A673 (cell line): ENCODE measurements around the gene FILIP1. TPM values are rescaled to one million over a fixed set of nuclear protein-coding genes. Genes with fewer than 3 reads are reported as not detected.

Source experiments
- BruUV-seq: library from RNA; stranded (reverse); fragments of 400-500 nt; replicated peaks from 2 replicates; lab custom pipeline; 2021; lab: Mats Ljungman, UMichigan
- CTCF ChIA-PET: fragments of 300-600 bp; sonication (Branson Sonifier 250); formaldehyde crosslinking; loops from one replicate; lab custom pipeline; 2022; ENCODE audit warnings: antibody characterized with exemption; lab: Charles Lee
- POLR2A ChIA-PET: fragments of 300-600 bp; sonication (Branson Sonifier 250); formaldehyde crosslinking; loops from one replicate; lab custom pipeline; 2022; ENCODE audit warnings: antibody characterized with exemption; ENCODE audit not compliant: low non-redundant PET; lab: Charles Lee
- DNase-seq: peaks from one replicate; pipeline ENCODE4 v3.0.0-alpha.2; 2015; ENCODE audit warnings: low spot score
- H3K27ac ChIP-seq: fragments of 200-600 bp; sonication (generic); 2 replicates; pipeline ENCODE4 v1.5.1; 2016; ENCODE audit warnings: mixed run types, low read depth, mild to moderate bottlenecking, mixed read lengths, antibody characterized with exemption, low read length; ENCODE audit not compliant: poor library complexity, severe bottlenecking
- H3K27me3 ChIP-seq: fragments of 200-600 bp; sonication (generic); replicated peaks from 2 replicates; pipeline ENCODE4 v1.6.1; 2017; ENCODE audit warnings: mixed run types, low read depth, mild to moderate bottlenecking, mixed read lengths, antibody characterized with exemption, low read length; ENCODE audit not compliant: insufficient read depth, poor library complexity
- H3K36me3 ChIP-seq: fragments of 200-600 bp; sonication (generic); 2 replicates; pipeline ENCODE4 v1.6.1; 2016; ENCODE audit warnings: mixed run types, mild to moderate bottlenecking, mixed read lengths, antibody characterized with exemption, low read length; ENCODE audit not compliant: insufficient read depth, poor library complexity, severe bottlenecking
- H3K4me1 ChIP-seq: fragments of 200-600 bp; sonication (generic); 2 replicates; pipeline ENCODE4 v1.6.1; 2017; ENCODE audit warnings: mixed run types, mild to moderate bottlenecking, mixed read lengths, antibody characterized with exemption, low read length; ENCODE audit not compliant: insufficient read depth, poor library complexity, severe bottlenecking
- H3K4me3 ChIP-seq: fragments of 200-600 bp; sonication (generic); 2 replicates; pipeline ENCODE4 v1.5.1; 2016; ENCODE audit warnings: low read depth, mixed run types, mild to moderate bottlenecking, mixed read lengths, low read length; ENCODE audit not compliant: poor library complexity, severe bottlenecking
- H3K9me3 ChIP-seq: fragments of 200-600 bp; sonication (generic); 2 replicates; pipeline ENCODE4 v1.6.1; 2016; ENCODE audit warnings: mixed run types, low read depth, mild to moderate bottlenecking, mixed read lengths, antibody characterized with exemption, low read length; ENCODE audit not compliant: poor library complexity, severe bottlenecking
- EZH2 ChIP-seq: fragments of 200-600 bp; sonication (generic); IDR thresholded peaks from 2 replicates; pipeline ENCODE4 v1.6.1; 2017; ENCODE audit warnings: borderline replicate concordance, low read depth, mild to moderate bottlenecking, mixed read lengths, antibody characterized with exemption, low read length; ENCODE audit not compliant: poor library complexity, severe bottlenecking
- intact Hi-C: fragments of 100-400 bp; cut with micrococcal nuclease; formaldehyde crosslinking; loops from one replicate; pipeline ENCODE4 v1.10.0; 2022; ENCODE audit not compliant: unreplicated experiment
- total RNA-seq: library from RNA; stranded (reverse); gene quantifications from 2 replicates; pipeline ENCODE4 v1.2.3, GENCODE V29; 2021
- TF ChIP-seq, protein P1 (sequence below): fragments of 300-800, 200-600 bp; sonication (generic); conservative IDR thresholded peaks from 2 replicates; pipeline ENCODE4 v1.5.1; 2017; ENCODE audit warnings: low read depth, mild to moderate bottlenecking, antibody characterized with exemption, low read length, moderate library complexity, mixed read lengths

The FILIP1 gene
- total RNA-seq, 1 experiment from 2014 or later: 0.32 TPM

DNA sequence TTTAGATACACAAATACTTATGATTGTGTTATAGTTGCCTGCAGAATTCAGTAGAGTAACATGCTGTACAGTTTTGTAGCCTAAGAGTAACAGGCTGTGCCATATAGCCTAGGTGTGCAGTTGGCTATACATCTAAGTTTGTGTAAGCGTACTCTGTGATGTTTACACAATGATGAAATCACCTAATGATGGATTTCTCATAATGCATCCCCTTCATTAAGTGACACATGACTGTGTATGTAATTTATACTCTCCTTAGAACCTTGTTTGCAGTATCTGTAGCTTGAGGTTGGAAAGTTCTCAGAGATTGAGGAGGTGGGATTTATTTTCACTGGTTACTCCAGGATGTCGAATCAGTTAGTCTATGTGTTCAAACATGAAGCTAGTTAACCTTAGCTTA lies 142.0 kb downstream of the FILIP1 start:
- ChIA-PET CTCF (no interaction called here), POLR2A (no interaction called here)
- H3K27ac ChIP-seq: no peak overlapping the region
- no TSS peak for BruUV-seq
- no peaks in the 10 kb centered on the region for H3K27me3 ChIP-seq
- H3K9me3 ChIP-seq: no peaks in the 10 kb centered on the region
- no peak for DNase-seq
- no peaks in the 10 kb centered on the region for H3K36me3 ChIP-seq
- no peak overlapping the region for H3K4me3 ChIP-seq
- H3K4me1 ChIP-seq: peaks cover 12% of the 10 kb centered on the region
- intact Hi-C loops: no loop called here
- TF ChIP-seq, protein P1, sequence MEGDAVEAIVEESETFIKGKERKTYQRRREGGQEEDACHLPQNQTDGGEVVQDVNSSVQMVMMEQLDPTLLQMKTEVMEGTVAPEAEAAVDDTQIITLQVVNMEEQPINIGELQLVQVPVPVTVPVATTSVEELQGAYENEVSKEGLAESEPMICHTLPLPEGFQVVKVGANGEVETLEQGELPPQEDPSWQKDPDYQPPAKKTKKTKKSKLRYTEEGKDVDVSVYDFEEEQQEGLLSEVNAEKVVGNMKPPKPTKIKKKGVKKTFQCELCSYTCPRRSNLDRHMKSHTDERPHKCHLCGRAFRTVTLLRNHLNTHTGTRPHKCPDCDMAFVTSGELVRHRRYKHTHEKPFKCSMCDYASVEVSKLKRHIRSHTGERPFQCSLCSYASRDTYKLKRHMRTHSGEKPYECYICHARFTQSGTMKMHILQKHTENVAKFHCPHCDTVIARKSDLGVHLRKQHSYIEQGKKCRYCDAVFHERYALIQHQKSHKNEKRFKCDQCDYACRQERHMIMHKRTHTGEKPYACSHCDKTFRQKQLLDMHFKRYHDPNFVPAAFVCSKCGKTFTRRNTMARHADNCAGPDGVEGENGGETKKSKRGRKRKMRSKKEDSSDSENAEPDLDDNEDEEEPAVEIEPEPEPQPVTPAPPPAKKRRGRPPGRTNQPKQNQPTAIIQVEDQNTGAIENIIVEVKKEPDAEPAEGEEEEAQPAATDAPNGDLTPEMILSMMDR: no peak
- no peak for TF ChIP-seq EZH2

DNA sequence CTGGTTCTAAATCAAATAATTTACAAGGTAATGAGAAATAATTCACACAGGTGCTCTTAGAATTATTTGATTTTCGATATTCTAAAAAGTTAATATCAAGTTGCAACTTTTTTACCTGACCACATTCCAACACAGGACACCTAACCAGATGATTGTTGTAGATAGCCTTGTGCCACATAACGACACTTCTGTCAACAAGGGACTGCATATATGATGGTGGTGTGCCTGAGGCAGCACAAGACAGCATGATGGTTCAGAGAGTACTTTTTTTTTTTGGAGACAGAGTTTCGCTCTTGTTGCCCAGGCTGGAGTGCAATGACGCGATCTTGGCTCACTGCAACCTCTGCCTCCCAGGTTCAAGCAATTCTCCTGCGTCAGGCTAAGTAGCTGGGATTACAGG lies 142.8 kb downstream of the FILIP1 start:
- CTCF ChIA-PET: no interaction called here
- TF ChIP-seq, protein P1: no peak
- no peak for TF ChIP-seq EZH2

DNA sequence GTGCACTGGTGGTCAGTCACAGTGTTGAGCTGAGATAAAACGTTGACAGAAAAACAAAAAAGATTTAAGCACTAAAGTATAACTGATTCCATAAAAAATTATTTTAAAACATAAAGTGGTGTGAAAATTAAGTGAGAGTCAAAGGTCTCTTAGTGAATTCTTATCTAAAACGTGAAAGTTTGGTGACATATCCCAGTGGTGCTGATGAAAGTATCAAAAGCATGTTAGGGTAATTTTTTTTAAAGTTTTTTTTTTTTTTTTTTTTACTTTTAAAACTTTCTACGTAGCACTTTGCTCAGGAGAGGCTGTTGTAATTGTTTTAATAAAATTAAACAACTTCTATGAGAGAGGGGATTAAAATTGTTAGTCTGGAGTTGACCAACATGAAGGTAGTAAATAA lies 143.4 kb downstream of the FILIP1 start:
- H3K9me3 ChIP-seq: no peaks in the 10 kb centered on the region
- BruUV-seq: no TSS peak
- H3K4me3 ChIP-seq: no peak overlapping the region
- peaks cover 12% of the 10 kb centered on the region for H3K4me1 ChIP-seq
- intact Hi-C loops: no loop called here
- H3K27ac ChIP-seq: no peak overlapping the region
- H3K27me3 ChIP-seq: no peaks in the 10 kb centered on the region
- H3K36me3 ChIP-seq: no peaks in the 10 kb centered on the region
- ChIA-PET POLR2A (no interaction called here), CTCF (no interaction called here)
- no peak for DNase-seq
- no peak for TF ChIP-seq EZH2
- TF ChIP-seq, protein P1: no peak

More for the DNA sequence above, 142.8 kb downstream of the FILIP1 start:
- POLR2A ChIA-PET: no interaction called here
- DNase-seq: no peak
- intact Hi-C loops: no loop called here
- BruUV-seq: no TSS peak
- Histone ChIP-seq H3K4me3 (no peak overlapping the region), H3K4me1 (peaks cover 12% of the 10 kb centered on the region), H3K9me3 (no peaks in the 10 kb centered on the region), H3K27me3 (no peaks in the 10 kb centered on the region), H3K27ac (no peak overlapping the region), H3K36me3 (no peaks in the 10 kb centered on the region)
